Cardiac muscle cell (in vitro differentiated cells and primary cell): Measurements from ENCODE around the gene PELI1. TPM values are rescaled to one million over a fixed set of nuclear protein-coding genes. Genes with fewer than 3 reads are reported as not detected.

ENCODE experiments used
- DNase-seq, 2 donors: peaks; one replicate each; pipeline versions ENCODE4 v3.0.0 to v3.0.0-alpha.2; 2010 to 2017; ENCODE audit warnings: low read depth in 1 of 2, low spot score in 1 of 2
- H3K27ac ChIP-seq: fragments of 200-600 bp; sonication (generic); 2 replicates; pipeline ENCODE4 v1.5.1; 2016
- H3K27me3 ChIP-seq: fragments of 200-600 bp; sonication (generic); 2 replicates; pipeline ENCODE4 v1.6.0; 2016; ENCODE audit warnings: control low read depth
- H3K36me3 ChIP-seq: fragments of 200-600 bp; sonication (generic); 2 replicates; pipeline ENCODE4 v1.5.1; 2016; ENCODE audit warnings: control low read depth
- H3K4me1 ChIP-seq: fragments of 200-600 bp; sonication (generic); 2 replicates; pipeline ENCODE4 v1.8.1; 2017; ENCODE audit warnings: low read depth, mild to moderate bottlenecking, mixed run types
- H3K4me3 ChIP-seq: fragments of 200-600 bp; sonication (generic); 2 replicates; pipeline ENCODE4 v1.5.1; 2016; ENCODE audit warnings: mild to moderate bottlenecking
- H3K9me3 ChIP-seq: fragments of 200-600 bp; sonication (generic); 2 replicates; pipeline ENCODE4 v1.5.1; 2017; ENCODE audit warnings: low read depth, mild to moderate bottlenecking, control low read depth
- polyA plus RNA-seq: library from polyadenylated mRNA; unstranded; fragments of >200 nt; fragmentation: Nextera tagmentation; extraction: Ambion mirVana; gene quantifications from 2 replicates; pipeline ENCODE4 v1.2.1, GENCODE V29; 2016
- total RNA-seq: library from RNA; depleted of rRNA; stranded (reverse); fragments of >200 nt; gene quantifications from 2 replicates; pipeline ENCODE4 v1.2.3, GENCODE V29; 2016
- TF ChIP-seq, protein P1 (sequence below): IDR thresholded peaks from 2 replicates; pipeline ENCODE4 v1.5.1; 2012; ENCODE audit warnings: low read depth, mild to moderate bottlenecking, low read length

Gene PELI1
- total and polyA plus RNA-seq, 2 experiments from 2014 or later: 9.6 to 12.6 TPM

DNA sequence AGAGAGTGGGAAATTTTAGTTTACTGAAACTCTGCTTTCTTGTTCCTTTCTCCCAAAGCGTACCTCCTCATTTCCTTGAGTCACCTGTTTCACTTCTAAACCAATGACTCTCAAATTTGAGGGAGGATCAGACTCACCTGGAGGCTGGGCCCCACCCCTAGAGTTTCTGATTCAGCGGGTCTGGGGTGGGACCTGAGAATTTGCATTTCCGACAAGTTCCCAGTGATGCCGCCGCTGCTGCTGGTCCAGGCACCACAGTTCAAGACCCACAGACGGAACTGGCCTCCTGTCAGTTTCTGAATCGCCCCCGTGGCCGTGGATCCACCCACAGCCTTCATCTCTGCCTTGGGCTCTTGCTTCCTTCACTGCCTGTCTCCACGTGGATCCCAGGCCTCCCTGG lies 44.9 kb upstream of the PELI1 start:
- H3K27me3 ChIP-seq: no peaks in the 10 kb centered on the region

GRCh38 chr2:64186699-64187605 lies 42.7 kb upstream of the PELI1 start:
- H3K4me1 ChIP-seq: no peaks in the 10 kb centered on the region
- no peaks in the 10 kb centered on the region for H3K27me3 ChIP-seq
- no peaks in the 10 kb centered on the region for H3K9me3 ChIP-seq
- H3K27ac ChIP-seq: no peak overlapping the region
- TF ChIP-seq, protein P1, sequence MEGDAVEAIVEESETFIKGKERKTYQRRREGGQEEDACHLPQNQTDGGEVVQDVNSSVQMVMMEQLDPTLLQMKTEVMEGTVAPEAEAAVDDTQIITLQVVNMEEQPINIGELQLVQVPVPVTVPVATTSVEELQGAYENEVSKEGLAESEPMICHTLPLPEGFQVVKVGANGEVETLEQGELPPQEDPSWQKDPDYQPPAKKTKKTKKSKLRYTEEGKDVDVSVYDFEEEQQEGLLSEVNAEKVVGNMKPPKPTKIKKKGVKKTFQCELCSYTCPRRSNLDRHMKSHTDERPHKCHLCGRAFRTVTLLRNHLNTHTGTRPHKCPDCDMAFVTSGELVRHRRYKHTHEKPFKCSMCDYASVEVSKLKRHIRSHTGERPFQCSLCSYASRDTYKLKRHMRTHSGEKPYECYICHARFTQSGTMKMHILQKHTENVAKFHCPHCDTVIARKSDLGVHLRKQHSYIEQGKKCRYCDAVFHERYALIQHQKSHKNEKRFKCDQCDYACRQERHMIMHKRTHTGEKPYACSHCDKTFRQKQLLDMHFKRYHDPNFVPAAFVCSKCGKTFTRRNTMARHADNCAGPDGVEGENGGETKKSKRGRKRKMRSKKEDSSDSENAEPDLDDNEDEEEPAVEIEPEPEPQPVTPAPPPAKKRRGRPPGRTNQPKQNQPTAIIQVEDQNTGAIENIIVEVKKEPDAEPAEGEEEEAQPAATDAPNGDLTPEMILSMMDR: no peak
- H3K36me3 ChIP-seq: no peaks in the 10 kb centered on the region
- H3K4me3 ChIP-seq: no peak overlapping the region
- peak in 1 of 2 donors; percentile 62 for DNase-seq

More for the DNA sequence above, 44.9 kb upstream of the PELI1 start:
- Histone ChIP-seq H3K4me1 (no peaks in the 10 kb centered on the region), H3K36me3 (no peaks in the 10 kb centered on the region), H3K9me3 (no peaks in the 10 kb centered on the region), H3K4me3 (no peak overlapping the region), H3K27ac (no peak overlapping the region)
- TF ChIP-seq, protein P1: no peak
- no peak for DNase-seq

DNA sequence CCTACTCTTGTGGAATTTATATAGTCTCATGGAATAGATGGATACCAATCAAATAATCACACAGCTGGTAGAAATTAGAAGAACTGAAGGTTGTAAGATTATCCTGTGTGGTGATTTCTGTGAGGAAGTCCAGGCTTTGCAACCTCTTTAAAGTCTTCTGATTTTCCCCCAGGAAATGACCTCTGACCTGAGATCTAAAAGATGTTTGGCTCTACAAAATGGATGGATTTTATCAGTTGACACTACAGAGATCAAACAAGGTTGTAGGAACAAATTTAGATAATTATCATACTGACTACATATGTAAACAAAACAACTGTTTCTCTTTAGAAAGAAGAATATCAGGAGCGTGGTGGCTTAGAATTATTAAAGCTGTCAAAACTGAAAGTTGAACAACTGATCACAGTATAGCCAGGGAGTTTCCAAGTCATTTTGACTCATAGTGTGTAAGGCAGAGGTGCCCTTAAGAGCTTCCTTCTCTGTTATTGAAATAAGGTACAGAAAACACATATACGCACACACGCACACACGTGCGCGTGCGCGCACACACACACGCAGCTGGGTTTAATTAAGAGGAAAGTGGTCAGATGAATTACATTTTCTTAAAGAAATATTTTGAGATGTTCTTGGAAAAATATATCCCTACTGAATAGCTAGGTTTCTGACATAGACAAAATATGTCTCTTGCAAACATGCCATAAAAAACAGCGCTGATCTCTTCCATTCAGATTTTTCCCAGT lies 35.5 kb upstream of the PELI1 start:
- Histone ChIP-seq H3K27me3 (no peaks in the 10 kb centered on the region), H3K27ac (no peak overlapping the region), H3K9me3 (no peaks in the 10 kb centered on the region), H3K4me1 (no peaks in the 10 kb centered on the region), H3K36me3 (no peaks in the 10 kb centered on the region), H3K4me3 (no peak overlapping the region)
- DNase-seq: no peak
- TF ChIP-seq, protein P1: no peak

GRCh38 chr2:64177315-64177714 lies 33.1 kb upstream of the PELI1 start:
- no peaks in the 10 kb centered on the region for H3K36me3 ChIP-seq
- TF ChIP-seq, protein P1: no peak
- H3K4me3 ChIP-seq: no peak overlapping the region
- no peaks in the 10 kb centered on the region for H3K9me3 ChIP-seq
- H3K27ac ChIP-seq: no peak overlapping the region
- peak in 1 of 2 donors; percentile 62 for DNase-seq
- no peaks in the 10 kb centered on the region for H3K27me3 ChIP-seq
- H3K4me1 ChIP-seq: no peaks in the 10 kb centered on the region

GRCh38 chr2:64175419-64176197 lies 31.4 kb upstream of the PELI1 start:
- Histone ChIP-seq H3K4me1 (no peaks in the 10 kb centered on the region), H3K4me3 (no peak overlapping the region), H3K27ac (no peak overlapping the region), H3K27me3 (no peaks in the 10 kb centered on the region), H3K9me3 (no peaks in the 10 kb centered on the region), H3K36me3 (no peaks in the 10 kb centered on the region)
- no peak for DNase-seq
- TF ChIP-seq, protein P1: no peak
